Neural cell (in vitro differentiated cells): ENCODE data around the gene CHD8.

Experiments used
- CTCF ChIP-seq: fragments of 450-650 bp; IDR thresholded peaks from 2 replicates; pipeline ENCODE4 v1.5.1; 2014; ENCODE audit warnings: antibody characterized with exemption, mild to moderate bottlenecking, moderate library complexity; ENCODE audit not compliant: poor library complexity, severe bottlenecking
- EP300 ChIP-seq: fragments of 450-650 bp; conservative IDR thresholded peaks from 2 replicates; pipeline ENCODE4 v1.6.1; 2014; ENCODE audit warnings: antibody characterized with exemption, mild to moderate bottlenecking, moderate library complexity; ENCODE audit not compliant: poor library complexity, severe bottlenecking
- EZH2 ChIP-seq: fragments of 200-600, 300-800 bp; shearing (Covaris generic), sonication (generic); IDR thresholded peaks from 2 replicates; pipeline ENCODE4 v1.6.1; 2014; ENCODE audit warnings: antibody characterized with exemption, low read length, borderline replicate concordance, mild to moderate bottlenecking; ENCODE audit not compliant: insufficient read depth, poor library complexity, severe bottlenecking
- MXI1 ChIP-seq: fragments of 450-650 bp; conservative IDR thresholded peaks from 2 replicates; pipeline ENCODE4 v1.6.1; 2014; ENCODE audit warnings: antibody characterized with exemption, mild to moderate bottlenecking; ENCODE audit not compliant: poor library complexity, severe bottlenecking
- POLR2AphosphoS5 ChIP-seq: IDR thresholded peaks from 2 replicates; pipeline ENCODE4 v1.6.1; 2012
- REST ChIP-seq: IDR thresholded peaks from 2 replicates; pipeline ENCODE4 v1.6.1; 2012; ENCODE audit warnings: borderline replicate concordance
- SMC3 ChIP-seq: fragments of 450-650 bp; conservative IDR thresholded peaks from 2 replicates; pipeline ENCODE4 v1.6.1; 2014; ENCODE audit warnings: antibody characterized with exemption, mild to moderate bottlenecking, moderate library complexity; ENCODE audit not compliant: poor library complexity
- TAF1 ChIP-seq: IDR thresholded peaks from 2 replicates; pipeline ENCODE4 v1.6.1; 2012; ENCODE audit warnings: low read depth

- TF ChIP-seq CTCF (no peak), POLR2AphosphoS5 (no peak), EP300 (no peak), REST (no peak), EZH2 (no peak), MXI1 (no peak), TAF1 (no peak), SMC3 (no peak)
Observed at GRCh38 chr14:21398901-21399300, 57.0 kb downstream of the CHD8 start.
